Measurements from ENCODE around the gene MSRB3.

- TF ChIP-seq CTCF (IDR thresholded peaks at IDR 0.05) = no peak
- TF ChIP-seq POLR2A (IDR thresholded peaks at IDR 0.05) = no peak
- TF ChIP-seq EP300 (IDR thresholded peaks at IDR 0.05) = no peak
These were observed 39.9 kb upstream of the MSRB3 start for GRCh38 chr12:65238609-65239008.

All from ovary (tissue), 3 donors.